ENCODE data around the gene HACL1. TPM values are rescaled to one million over a fixed set of nuclear protein-coding genes. Genes with fewer than 3 reads are reported as not detected.

HACL1 gene
- total and polyA plus RNA-seq, 10 of the 15 experiments (the other 5 are each of a cell fraction or from before 2014, with no cell fraction given), result 19.4 to 48.7 (median 30.1) TPM

DNA sequence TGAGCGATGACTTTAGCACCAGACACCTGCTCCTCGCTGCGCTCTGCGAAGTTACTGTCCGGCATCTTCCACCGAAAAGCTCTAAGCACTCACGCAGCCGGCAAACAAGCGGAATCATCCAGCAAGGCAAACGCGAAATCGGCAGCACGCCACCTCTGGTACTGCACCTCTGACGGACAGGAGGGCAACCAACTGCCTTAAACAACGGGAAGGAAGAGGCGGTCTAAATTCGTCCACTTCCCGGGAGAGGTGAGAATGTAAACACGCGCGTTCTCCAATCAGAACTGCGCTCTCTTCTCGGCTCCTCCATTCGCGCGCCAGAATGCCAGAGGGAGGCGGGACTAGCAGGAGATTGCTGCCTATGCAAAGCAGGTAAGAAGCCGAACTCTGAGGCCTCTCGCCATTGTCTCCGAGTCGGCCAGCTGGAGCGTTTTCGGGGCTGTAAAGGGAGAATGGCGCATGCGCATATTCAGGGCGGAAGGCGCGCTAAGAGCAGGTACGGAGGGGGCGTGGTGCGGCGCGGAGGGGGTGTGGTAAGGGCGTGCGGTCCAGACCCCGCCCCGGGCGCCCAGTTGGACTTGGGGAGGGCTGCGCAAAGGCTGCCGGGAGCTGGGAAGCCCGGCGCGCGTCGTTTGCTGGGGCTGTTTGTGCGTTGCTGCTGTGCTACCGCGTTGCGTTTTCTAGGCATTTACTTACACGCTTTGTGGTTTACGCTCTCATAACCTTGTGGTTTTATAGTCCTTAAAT lies at the start of gene HACL1, which contains the start of gene BTD (continued):
- TF ChIP-seq IRF4 (IDR thresholded peaks at IDR 0.05; ENCODE audit: low read depth, low read length) (0 out of 2 replicates have a peak, but pooled peaks have one; percentile 11), YY1 (IDR thresholded peaks at IDR 0.05; ENCODE audit: low read depth, low read length) (peak; percentile 79; the same call in 1 of the 2 replicates), RELA (IDR thresholded peaks at IDR 0.05; ENCODE audit: borderline replicate concordance, partially characterized antibody) (peak; percentile 64), KDM1A (IDR thresholded peaks at IDR 0.05; ENCODE audit: borderline replicate concordance) (no peak), TCF3 (IDR thresholded peaks at IDR 0.05; ENCODE audit: borderline replicate concordance, insufficient read depth, low read depth, low read length) (no peak), BCL11A (IDR thresholded peaks at IDR 0.05; ENCODE audit: low read depth, low read length) (no peak), ESRRA (IDR thresholded peaks at IDR 0.05; ENCODE audit: low read length) (no peak), IKZF1 (conservative IDR thresholded peaks at IDR 0.05) (peak; percentile 28), KLF5 (IDR thresholded peaks at IDR 0.05; ENCODE audit: partially characterized antibody) (peak; percentile 96), MYC (IDR thresholded peaks at IDR 0.05; ENCODE audit: insufficient read depth, insufficient read length, insufficient replicate concordance, low read length, severe bottlenecking) (no peak), CHD1 (IDR thresholded peaks at IDR 0.05; ENCODE audit: low read depth, low read length) (no peak), HDAC6 (IDR thresholded peaks at IDR 0.05; ENCODE audit: unreplicated experiment) (no peak), BACH1 (IDR thresholded peaks at IDR 0.05; ENCODE audit: borderline replicate concordance) (peak; percentile 80), MXI1 (IDR thresholded peaks at IDR 0.05; ENCODE audit: low read depth, low read length) (peak; percentile 85), CHD2 (IDR thresholded peaks at IDR 0.05; ENCODE audit: borderline replicate concordance, low read depth, low read length) (peak; percentile 95), SMAD1 (IDR thresholded peaks at IDR 0.05; ENCODE audit: low read depth, partially characterized antibody) (peak; percentile 53), ZSCAN29 (IDR thresholded peaks at IDR 0.05) (no peak)
- TF ChIP-seq, protein P1, sequence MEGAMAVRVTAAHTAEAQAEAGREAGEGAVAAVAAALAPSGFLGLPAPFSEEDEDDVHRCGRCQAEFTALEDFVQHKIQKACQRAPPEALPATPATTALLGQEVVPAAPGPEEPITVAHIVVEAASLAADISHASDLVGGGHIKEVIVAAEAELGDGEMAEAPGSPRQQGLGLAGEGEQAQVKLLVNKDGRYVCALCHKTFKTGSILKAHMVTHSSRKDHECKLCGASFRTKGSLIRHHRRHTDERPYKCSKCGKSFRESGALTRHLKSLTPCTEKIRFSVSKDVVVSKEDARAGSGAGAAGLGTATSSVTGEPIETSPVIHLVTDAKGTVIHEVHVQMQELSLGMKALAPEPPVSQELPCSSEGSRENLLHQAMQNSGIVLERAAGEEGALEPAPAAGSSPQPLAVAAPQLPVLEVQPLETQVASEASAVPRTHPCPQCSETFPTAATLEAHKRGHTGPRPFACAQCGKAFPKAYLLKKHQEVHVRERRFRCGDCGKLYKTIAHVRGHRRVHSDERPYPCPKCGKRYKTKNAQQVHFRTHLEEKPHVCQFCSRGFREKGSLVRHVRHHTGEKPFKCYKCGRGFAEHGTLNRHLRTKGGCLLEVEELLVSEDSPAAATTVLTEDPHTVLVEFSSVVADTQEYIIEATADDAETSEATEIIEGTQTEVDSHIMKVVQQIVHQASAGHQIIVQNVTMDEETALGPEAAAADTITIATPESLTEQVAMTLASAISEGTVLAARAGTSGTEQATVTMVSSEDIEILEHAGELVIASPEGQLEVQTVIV (IDR thresholded peaks at IDR 0.05; ENCODE audit: borderline replicate concordance, partially characterized antibody), result peak; percentile 57
- TF ChIP-seq, protein P2, sequence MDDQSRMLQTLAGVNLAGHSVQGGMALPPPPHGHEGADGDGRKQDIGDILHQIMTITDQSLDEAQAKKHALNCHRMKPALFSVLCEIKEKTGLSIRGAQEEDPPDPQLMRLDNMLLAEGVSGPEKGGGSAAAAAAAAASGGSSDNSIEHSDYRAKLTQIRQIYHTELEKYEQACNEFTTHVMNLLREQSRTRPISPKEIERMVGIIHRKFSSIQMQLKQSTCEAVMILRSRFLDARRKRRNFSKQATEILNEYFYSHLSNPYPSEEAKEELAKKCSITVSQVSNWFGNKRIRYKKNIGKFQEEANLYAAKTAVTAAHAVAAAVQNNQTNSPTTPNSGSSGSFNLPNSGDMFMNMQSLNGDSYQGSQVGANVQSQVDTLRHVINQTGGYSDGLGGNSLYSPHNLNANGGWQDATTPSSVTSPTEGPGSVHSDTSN (IDR thresholded peaks at IDR 0.05; ENCODE audit: insufficient replicate concordance, low read depth, low read length), result peak; percentile 98
- TF ChIP-seq, protein P3, sequence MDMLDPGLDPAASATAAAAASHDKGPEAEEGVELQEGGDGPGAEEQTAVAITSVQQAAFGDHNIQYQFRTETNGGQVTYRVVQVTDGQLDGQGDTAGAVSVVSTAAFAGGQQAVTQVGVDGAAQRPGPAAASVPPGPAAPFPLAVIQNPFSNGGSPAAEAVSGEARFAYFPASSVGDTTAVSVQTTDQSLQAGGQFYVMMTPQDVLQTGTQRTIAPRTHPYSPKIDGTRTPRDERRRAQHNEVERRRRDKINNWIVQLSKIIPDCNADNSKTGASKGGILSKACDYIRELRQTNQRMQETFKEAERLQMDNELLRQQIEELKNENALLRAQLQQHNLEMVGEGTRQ (IDR thresholded peaks at IDR 0.05; ENCODE audit: borderline replicate concordance, low read depth, low read length), result no peak
- TF ChIP-seq, protein P4, sequence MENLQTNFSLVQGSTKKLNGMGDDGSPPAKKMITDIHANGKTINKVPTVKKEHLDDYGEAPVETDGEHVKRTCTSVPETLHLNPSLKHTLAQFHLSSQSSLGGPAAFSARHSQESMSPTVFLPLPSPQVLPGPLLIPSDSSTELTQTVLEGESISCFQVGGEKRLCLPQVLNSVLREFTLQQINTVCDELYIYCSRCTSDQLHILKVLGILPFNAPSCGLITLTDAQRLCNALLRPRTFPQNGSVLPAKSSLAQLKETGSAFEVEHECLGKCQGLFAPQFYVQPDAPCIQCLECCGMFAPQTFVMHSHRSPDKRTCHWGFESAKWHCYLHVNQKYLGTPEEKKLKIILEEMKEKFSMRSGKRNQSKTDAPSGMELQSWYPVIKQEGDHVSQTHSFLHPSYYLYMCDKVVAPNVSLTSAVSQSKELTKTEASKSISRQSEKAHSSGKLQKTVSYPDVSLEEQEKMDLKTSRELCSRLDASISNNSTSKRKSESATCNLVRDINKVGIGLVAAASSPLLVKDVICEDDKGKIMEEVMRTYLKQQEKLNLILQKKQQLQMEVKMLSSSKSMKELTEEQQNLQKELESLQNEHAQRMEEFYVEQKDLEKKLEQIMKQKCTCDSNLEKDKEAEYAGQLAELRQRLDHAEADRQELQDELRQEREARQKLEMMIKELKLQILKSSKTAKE (IDR thresholded peaks at IDR 0.05; ENCODE audit: low read depth, poor library complexity, severe bottlenecking), result no peak
- TF ChIP-seq, protein P5, sequence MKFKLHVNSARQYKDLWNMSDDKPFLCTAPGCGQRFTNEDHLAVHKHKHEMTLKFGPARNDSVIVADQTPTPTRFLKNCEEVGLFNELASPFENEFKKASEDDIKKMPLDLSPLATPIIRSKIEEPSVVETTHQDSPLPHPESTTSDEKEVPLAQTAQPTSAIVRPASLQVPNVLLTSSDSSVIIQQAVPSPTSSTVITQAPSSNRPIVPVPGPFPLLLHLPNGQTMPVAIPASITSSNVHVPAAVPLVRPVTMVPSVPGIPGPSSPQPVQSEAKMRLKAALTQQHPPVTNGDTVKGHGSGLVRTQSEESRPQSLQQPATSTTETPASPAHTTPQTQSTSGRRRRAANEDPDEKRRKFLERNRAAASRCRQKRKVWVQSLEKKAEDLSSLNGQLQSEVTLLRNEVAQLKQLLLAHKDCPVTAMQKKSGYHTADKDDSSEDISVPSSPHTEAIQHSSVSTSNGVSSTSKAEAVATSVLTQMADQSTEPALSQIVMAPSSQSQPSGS (IDR thresholded peaks at IDR 0.05; ENCODE audit: low read length), result no peak

All from GM12878 (cell line).